BJ (cell line): ENCODE results near the gene ATP13A2. TPM values are rescaled to one million over a fixed set of nuclear protein-coding genes. Genes with fewer than 3 reads are reported as not detected.
"Not testable (repeated sequence)": the region's sequence is repeated elsewhere in the genome, so short reads cannot be mapped to it uniquely, and the experiment has no call there.

ENCODE experiments used
- CTCF ChIA-PET: fragments of 350-600 bp; formaldehyde crosslinking; extraction: SDS; loops from one replicate; lab custom pipeline; 2021; ENCODE audit warnings: antibody characterized with exemption, inconsistent platforms; lab: Yijun Ruan, JAX
- POLR2A ChIA-PET: fragments of 300-600 bp; sonication (Branson Sonifier 250); formaldehyde crosslinking; extraction: SDS; loops from one replicate; lab custom pipeline; 2021; ENCODE audit warnings: antibody characterized with exemption; lab: Charles Lee
- DNase-seq: peaks from one replicate; pipeline ENCODE4 v3.0.0-alpha.2; 2011; ENCODE audit warnings: low read depth
- H3K27me3 ChIP-seq: 2 replicates; pipeline ENCODE4 v1.6.0; 2011; ENCODE audit warnings: low read length; ENCODE audit not compliant: control insufficient read depth, insufficient read depth
- H3K36me3 ChIP-seq: 2 replicates; pipeline ENCODE4 v1.5.1; 2011; ENCODE audit warnings: low read length; ENCODE audit not compliant: control insufficient read depth, insufficient read depth
- H3K4me3 ChIP-seq: 2 replicates; pipeline ENCODE4 v1.5.1; 2011; ENCODE audit warnings: low read depth, mild to moderate bottlenecking, control low read depth, low read length
- polyA plus RNA-seq: library from polyadenylated mRNA; depleted of rRNA; stranded (reverse); fragments of >200 nt; gene quantifications from 2 replicates; pipeline ENCODE4 v1.2.3, GENCODE V29; 2011; rRNA removed
- TF ChIP-seq, protein P1 (sequence below): IDR thresholded peaks from 2 replicates; pipeline ENCODE4 v1.5.1; 2011; ENCODE audit warnings: low read depth, mild to moderate bottlenecking, control low read depth, inconsistent platforms, low read length, moderate library complexity; ENCODE audit not compliant: insufficient read depth

Gene ATP13A2
- polyA plus RNA-seq, 1 experiment, result 25.5 TPM

DNA sequence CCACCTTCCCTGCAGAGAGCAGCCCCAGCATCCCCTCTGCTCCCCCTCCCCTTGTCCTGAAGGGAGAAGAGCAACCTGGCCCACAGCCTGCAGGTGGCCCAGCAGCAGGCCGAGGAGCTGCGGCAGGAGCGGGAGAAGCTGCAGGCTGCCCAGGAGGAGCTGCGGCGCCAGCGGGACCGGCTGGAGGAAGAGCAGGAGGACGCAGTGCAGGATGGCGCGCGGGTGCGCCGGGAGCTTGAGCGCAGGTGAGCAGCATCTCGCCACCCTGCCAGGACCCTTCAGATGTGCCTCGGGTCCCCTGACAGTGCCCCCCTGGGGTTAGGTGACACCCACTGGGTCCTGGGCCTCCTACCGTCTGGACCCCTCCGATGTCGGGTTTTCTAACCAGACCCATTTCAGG is 67.7 kb downstream of the ATP13A2 start:
- ChIA-PET POLR2A (no interaction called here), CTCF (interaction anchor here (1.2 kb wide), 1 partner anchor 102 kb away, joined by 3 read pairs; no protein-coding TSS in a partner anchor)
- Histone ChIP-seq H3K36me3 (peaks cover 12% of the 10 kb centered on the region), H3K27me3 (no peaks in the 10 kb centered on the region), H3K4me3 (no peak overlapping the region)
- TF ChIP-seq, protein P1, sequence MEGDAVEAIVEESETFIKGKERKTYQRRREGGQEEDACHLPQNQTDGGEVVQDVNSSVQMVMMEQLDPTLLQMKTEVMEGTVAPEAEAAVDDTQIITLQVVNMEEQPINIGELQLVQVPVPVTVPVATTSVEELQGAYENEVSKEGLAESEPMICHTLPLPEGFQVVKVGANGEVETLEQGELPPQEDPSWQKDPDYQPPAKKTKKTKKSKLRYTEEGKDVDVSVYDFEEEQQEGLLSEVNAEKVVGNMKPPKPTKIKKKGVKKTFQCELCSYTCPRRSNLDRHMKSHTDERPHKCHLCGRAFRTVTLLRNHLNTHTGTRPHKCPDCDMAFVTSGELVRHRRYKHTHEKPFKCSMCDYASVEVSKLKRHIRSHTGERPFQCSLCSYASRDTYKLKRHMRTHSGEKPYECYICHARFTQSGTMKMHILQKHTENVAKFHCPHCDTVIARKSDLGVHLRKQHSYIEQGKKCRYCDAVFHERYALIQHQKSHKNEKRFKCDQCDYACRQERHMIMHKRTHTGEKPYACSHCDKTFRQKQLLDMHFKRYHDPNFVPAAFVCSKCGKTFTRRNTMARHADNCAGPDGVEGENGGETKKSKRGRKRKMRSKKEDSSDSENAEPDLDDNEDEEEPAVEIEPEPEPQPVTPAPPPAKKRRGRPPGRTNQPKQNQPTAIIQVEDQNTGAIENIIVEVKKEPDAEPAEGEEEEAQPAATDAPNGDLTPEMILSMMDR, result no peak
- DNase-seq, result no peak

DNA sequence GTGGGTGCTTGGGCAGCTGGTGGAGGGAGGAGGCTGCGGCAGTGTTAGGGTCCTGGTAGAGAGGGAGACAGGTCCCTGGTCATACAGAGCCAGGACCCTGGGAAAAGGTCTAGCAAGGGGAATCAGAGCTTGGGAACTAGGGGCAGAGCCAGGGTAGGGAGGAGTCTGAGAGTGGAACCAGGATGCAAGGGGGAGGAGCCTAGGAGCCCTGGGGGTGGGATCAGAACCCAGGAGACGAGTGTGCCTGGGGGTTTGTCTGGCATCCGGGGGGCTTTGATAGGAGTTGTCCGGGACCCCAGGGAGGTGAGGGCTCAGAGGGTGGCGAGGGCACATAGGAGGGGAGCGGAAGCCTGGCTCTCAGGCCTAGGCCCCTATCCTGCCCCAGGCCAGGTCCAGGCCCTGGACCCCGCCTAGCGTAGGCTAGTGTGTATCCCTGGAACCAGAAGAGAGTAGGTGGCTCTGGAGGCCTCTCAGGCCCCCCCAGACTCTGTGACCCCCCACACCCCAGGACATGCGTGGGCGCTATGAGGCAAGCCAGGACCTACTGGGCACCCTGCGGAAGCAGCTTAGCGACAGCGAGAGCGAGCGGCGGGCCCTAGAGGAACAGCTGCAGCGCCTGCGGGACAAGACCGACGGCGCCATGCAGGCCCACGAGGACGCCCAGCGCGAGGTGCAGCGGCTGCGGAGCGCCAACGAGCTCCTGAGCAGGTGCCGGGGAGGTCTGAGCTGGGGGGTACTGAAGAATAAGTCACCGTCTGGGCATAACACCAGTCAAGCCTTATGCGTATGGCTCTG is 72.1 kb downstream of the ATP13A2 start:
- H3K4me3 ChIP-seq, POLR2A ChIA-PET: not testable (repeated sequence)
- CTCF ChIA-PET, result interaction anchor here (2.4 kb wide), 1 partner anchor 12 kb away, joined by 9 read pairs; no protein-coding TSS in a partner anchor

DNA sequence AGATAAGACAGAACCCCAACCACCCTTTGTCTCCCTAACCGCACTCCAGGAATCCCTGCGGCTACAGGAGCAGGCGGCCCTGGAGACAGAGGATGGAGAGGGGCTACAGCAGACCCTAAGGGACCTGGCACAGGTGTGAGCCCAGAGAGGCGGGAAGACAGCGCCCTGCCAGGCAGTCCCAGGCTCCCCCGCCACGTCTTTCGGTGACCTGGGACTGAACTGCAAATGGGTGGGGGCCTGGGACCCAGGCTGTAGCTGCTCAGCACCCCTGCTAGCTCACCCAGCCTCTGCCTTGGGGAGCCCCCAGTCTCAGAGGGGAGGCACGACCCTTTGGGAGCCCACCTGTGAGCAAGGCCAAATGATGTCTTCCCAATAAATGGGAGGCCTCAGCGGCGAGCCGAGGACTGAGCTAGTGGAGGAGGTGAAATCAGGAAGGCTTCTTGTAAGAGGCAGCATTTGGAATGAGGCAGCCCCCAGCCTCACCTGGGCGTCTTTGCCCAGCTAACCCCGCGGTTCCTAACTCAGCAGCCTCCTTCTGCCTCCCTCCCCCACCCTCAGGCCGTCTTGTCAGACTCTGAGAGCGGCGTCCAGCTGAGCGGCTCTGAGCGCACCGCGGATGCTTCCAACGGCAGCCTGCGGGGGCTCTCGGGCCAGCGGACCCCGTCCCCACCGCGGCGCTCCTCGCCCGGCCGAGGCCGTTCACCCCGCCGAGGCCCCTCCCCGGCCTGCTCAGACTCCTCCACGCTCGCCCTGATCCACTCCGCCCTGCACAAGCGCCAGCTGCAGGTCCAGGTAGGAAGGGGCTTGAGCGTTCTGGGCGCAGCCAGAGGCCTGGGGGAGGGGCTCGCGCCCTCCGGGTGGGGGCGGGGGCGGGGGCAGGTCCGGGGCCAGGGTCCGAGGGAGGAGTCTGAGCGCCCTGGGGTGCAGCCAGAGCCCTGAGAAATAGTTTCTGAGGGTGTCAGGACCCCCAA is 73.1 kb downstream of the ATP13A2 start:
- DNase-seq, result no peak
- CTCF ChIA-PET, result interaction anchor here (2.1 kb wide), 1 partner anchor 8 kb away, joined by 8 read pairs; no protein-coding TSS in a partner anchor

More for the DNA sequence above, 72.1 kb downstream of the ATP13A2 start:
- not testable (repeated sequence) for H3K27me3 ChIP-seq, DNase-seq
- peaks cover 14% of the 10 kb centered on the region for H3K36me3 ChIP-seq

DNA sequence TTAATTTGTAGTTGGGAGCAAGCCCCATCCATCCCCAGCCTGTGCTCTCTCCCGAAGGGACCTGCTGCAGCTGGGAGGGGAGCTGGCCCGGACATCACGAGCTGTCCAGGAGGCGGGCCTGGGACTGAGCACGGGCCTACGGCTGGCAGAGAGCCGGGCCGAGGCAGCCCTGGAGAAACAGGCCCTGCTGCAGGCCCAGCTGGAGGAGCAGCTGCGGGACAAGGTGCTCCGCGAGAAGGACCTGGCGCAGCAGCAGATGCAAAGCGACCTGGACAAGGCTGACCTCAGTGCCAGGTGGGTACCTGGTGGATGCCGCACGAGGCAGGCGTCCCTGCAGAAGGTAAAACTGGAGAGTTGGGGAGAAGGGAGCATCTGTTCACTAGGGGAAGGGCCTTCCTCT is 75.1 kb downstream of the ATP13A2 start:
- H3K4me3 ChIP-seq, POLR2A ChIA-PET, DNase-seq, H3K36me3 ChIP-seq, H3K27me3 ChIP-seq: not testable (repeated sequence)
- CTCF ChIA-PET, result interaction anchor here (0.9 to 2.1 kb wide), 4 partner anchors 10 to 333 kb away, joined by 3 to 8 read pairs (median 3); no protein-coding TSS in a partner anchor

More for the DNA sequence above, 73.1 kb downstream of the ATP13A2 start:
- POLR2A ChIA-PET, result no interaction called here
- TF ChIP-seq, protein P1, result no peak
- H3K4me3 ChIP-seq, result no peak overlapping the region
- H3K36me3 ChIP-seq, result peaks cover 10% of the 10 kb centered on the region
- H3K27me3 ChIP-seq, result no peaks in the 10 kb centered on the region

Other genes with a start within 250 kb of the ATP13A2 start
- gene RNU1-2, start 115.9 kb downstream of the ATP13A2 start, polyA plus RNA-seq, result not detected in 2 replicates
- gene CROCC, start 90.0 kb downstream of the ATP13A2 start, polyA plus RNA-seq, result 7.2 and 12.1 TPM in 2 replicates
- gene MFAP2, start 31.3 kb downstream of the ATP13A2 start, polyA plus RNA-seq, result 69.7 and 115 TPM in 2 replicates
- gene SDHB, start 42.1 kb upstream of the ATP13A2 start, polyA plus RNA-seq, result 115 and 199 TPM in 2 replicates
- gene PADI2, start 107.5 kb upstream of the ATP13A2 start, polyA plus RNA-seq, result 0.10 and 0.15 TPM in 2 replicates
- gene PADI1, start 193.2 kb upstream of the ATP13A2 start, polyA plus RNA-seq, result 0.70 and 0.82 TPM in 2 replicates
- gene PADI3, start 237.2 kb upstream of the ATP13A2 start, polyA plus RNA-seq, result not detected in 2 replicates